Esophagus muscularis mucosa (tissue), 3 donors: ENCODE data around the gene TSC22D2.

ENCODE experiments used
- POLR2A ChIP-seq: fragments of 450-650 bp; IDR thresholded peaks from one replicate; pipeline ENCODE4 v1.6.1; 2017; ENCODE audit warnings: antibody characterized with exemption, moderate library complexity, mild to moderate bottlenecking, low read depth
- POLR2AphosphoS5 ChIP-seq, 2 donors: sonication (generic); formaldehyde crosslinking; IDR thresholded peaks; one replicate each; pipeline ENCODE4 v1.6.1; 2017; ENCODE audit warnings: antibody characterized with exemption in 2 of 2
- TF ChIP-seq, protein P1 (sequence below), 3 experiments: fragments of 200-600 bp in 2 of 3; fragments of 450-650 bp in 1 of 3; sonication (generic) in 2 of 3; IDR thresholded peaks; one replicate each; pipeline ENCODE4 v1.5.1; 2017 to 2019; ENCODE audit warnings: antibody characterized with exemption in 3 of 3, mild to moderate bottlenecking in 2 of 3, moderate library complexity in 1 of 3

DNA sequence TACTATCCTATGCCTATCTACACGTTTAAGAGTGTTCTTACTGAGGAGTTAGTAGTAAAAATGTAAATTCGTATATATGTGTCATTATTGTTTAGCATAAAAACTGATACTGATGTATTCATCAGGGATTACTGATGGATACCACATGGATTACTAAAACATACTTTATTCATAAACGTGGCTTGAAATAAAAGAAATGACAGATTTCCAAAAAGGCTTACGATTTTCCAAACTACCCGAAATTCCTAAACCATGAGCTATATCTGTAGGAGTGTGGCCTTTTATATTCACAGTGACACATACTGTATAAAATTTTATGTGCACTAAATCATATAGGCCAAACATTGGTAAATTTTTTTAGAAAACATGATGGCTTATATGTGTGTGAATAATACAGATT, 6.9 kb downstream of the TSC22D2 start:
- TF ChIP-seq, protein P1, sequence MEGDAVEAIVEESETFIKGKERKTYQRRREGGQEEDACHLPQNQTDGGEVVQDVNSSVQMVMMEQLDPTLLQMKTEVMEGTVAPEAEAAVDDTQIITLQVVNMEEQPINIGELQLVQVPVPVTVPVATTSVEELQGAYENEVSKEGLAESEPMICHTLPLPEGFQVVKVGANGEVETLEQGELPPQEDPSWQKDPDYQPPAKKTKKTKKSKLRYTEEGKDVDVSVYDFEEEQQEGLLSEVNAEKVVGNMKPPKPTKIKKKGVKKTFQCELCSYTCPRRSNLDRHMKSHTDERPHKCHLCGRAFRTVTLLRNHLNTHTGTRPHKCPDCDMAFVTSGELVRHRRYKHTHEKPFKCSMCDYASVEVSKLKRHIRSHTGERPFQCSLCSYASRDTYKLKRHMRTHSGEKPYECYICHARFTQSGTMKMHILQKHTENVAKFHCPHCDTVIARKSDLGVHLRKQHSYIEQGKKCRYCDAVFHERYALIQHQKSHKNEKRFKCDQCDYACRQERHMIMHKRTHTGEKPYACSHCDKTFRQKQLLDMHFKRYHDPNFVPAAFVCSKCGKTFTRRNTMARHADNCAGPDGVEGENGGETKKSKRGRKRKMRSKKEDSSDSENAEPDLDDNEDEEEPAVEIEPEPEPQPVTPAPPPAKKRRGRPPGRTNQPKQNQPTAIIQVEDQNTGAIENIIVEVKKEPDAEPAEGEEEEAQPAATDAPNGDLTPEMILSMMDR (IDR thresholded peaks at IDR 0.05), result no peak
- TF ChIP-seq POLR2A (no peak), POLR2AphosphoS5 (IDR thresholded peaks at IDR 0.05) (no peak)
